AG10803 (cell line): Measurements from ENCODE around the gene AHSG.

Experiments
- DNase-seq: peaks from one replicate; pipeline ENCODE4 v3.0.0; 2010; ENCODE audit warnings: low read depth
- H3K4me3 ChIP-seq: 2 replicates; pipeline ENCODE4 v1.5.1; 2011; ENCODE audit warnings: mild to moderate bottlenecking, low read length, control low read depth
- TF ChIP-seq, protein P1 (sequence below): conservative IDR thresholded peaks from 2 replicates; pipeline ENCODE4 v1.5.1; 2011; ENCODE audit warnings: mild to moderate bottlenecking, low read length, control low read depth, inconsistent platforms

Gene AHSG

DNA sequence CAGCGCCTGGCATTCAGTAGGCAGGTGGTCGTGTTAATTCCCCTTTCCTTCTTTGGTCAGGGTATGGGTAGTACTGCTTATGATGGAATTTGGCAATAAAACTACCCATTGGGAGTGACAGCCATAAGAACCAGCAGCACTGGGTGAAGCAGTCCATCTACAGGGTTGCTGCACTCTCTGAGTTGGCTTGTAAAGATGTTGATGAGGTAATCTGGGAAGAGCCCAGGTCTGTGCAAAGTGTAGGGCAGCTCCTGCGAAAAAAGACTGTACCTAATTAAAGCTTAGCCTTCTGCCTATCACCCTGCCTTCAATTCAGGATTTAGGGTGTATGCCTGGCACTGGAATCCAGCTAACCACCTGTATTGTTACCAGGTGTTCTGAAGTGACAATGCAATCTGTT is 22.7 kb downstream of the AHSG start:
- DNase-seq: no peak
- H3K4me3 ChIP-seq: no peak overlapping the region
- TF ChIP-seq, protein P1, sequence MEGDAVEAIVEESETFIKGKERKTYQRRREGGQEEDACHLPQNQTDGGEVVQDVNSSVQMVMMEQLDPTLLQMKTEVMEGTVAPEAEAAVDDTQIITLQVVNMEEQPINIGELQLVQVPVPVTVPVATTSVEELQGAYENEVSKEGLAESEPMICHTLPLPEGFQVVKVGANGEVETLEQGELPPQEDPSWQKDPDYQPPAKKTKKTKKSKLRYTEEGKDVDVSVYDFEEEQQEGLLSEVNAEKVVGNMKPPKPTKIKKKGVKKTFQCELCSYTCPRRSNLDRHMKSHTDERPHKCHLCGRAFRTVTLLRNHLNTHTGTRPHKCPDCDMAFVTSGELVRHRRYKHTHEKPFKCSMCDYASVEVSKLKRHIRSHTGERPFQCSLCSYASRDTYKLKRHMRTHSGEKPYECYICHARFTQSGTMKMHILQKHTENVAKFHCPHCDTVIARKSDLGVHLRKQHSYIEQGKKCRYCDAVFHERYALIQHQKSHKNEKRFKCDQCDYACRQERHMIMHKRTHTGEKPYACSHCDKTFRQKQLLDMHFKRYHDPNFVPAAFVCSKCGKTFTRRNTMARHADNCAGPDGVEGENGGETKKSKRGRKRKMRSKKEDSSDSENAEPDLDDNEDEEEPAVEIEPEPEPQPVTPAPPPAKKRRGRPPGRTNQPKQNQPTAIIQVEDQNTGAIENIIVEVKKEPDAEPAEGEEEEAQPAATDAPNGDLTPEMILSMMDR: no peak

DNA sequence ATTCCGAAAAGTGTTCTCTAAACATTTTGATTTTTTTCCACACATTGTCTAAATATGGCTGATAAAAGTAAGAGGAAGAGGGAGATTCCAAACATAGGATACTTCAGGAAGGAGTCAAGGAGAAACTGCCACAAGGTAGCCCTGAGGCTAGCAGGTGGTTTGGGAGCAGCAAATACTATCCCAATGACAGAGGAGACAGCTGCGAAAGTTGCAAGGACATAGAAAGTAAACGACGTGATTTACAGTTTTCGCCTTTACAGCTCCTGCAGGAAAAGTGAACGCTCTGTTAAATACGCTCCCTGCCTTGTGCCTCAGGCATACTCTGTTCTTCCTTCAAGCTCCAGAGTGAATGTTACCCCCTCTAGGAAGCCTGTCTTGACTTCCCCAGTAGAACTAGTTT is 23.7 kb downstream of the AHSG start:
- TF ChIP-seq, protein P1: no peak

DNA sequence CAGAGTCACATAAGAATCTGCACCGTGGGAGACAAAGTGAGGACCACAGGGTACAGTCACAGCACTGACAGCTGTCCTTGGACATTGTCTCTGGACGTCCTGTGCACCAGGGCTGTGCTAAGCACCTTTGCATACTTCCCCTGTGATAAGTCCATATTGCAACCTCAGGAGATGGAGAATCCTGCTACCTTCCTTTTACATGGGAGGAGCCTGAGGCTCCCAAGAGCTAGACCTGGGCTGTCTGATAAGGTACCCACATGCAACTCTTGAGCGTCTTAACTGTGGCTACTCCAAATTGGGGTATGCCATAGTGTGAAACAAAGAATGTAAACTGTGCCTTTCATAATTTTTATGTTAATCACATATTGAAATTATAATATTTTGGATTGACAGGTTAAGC is 24.8 kb downstream of the AHSG start:
- TF ChIP-seq, protein P1: no peak
- DNase-seq: no peak
- H3K4me3 ChIP-seq: no peak overlapping the region

More for the DNA sequence above, 23.7 kb downstream of the AHSG start:
- no peak overlapping the region for H3K4me3 ChIP-seq
- DNase-seq: no peak

DNA sequence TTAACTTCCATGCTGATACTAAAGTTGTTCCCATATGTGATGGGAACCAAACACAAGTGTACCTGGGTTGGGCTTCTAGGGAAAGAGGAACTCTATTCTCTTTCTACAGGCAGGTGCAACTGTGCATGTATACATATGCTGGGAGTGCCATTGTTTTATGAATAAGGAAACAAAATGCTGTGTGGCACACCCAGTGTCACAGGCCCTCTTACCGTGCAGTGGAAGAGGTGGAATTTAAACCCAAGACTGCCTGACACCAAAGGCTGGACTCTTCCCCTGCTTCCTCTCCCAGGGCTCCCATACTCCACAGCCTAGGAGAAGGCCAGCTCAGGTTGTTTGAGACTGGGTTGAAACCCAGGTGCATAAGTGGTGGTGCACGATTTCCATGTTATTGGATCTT is 25.4 kb downstream of the AHSG start:
- TF ChIP-seq, protein P1: no peak
- no peak overlapping the region for H3K4me3 ChIP-seq
- no peak for DNase-seq

DNA sequence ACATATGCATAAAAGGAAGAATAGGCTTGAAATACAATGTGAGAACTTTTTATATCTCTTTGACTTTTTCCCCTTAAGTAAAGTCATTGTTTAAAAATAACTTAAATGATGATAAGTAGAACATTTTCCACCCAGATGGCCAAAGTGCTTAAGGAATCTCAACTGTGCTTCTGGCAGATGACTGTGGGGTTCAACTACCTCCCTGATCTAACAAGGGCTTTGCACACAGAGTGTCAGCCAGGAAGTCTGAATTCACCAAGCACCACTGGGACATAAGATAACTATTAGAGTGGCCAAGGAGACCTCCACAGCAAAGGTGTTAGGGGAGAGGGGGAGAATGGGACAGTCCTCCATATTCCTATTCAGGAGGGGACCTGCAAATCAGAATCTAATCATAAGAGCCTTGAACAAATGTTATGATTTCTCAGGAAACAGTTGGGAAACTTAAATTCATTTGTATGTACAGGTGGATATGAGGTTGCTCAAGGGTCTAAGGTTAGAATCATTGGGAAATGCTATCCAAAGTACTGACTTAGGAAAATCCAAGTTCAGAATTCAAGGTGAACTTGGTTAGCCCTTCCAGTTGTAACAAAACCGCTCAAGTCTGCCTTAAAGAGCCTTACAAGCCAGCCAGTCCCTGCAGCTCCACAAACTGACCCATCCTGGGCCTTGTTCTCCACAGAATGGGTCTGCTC is 27.1 kb downstream of the AHSG start, which contains the start of gene FETUB:
TSS of gene FETUB (plus strand) at position 622 of the 695 bp plus-strand sequence. CDS start at position 684, 62 bp downstream.
- no peak for DNase-seq
- TF ChIP-seq, protein P1: no peak
- no peak within 1 kb of the TSS for H3K4me3 ChIP-seq

DNA sequence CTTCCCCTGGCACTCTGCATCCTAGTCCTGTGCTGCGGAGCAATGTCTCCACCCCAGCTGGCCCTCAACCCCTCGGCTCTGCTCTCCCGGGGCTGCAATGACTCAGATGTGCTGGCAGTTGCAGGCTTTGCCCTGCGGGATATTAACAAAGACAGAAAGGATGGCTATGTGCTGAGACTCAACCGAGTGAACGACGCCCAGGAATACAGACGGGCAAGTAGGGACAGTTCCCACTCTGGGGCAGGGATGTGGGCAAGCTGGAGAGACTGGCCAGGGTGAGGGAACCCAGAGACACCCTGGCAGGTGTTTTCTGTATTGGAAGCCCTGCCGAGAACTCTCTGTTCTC is 27.6 kb downstream of the AHSG start:
- no peak overlapping the region for H3K4me3 ChIP-seq
- TF ChIP-seq, protein P1: no peak
- no peak for DNase-seq

DNA sequence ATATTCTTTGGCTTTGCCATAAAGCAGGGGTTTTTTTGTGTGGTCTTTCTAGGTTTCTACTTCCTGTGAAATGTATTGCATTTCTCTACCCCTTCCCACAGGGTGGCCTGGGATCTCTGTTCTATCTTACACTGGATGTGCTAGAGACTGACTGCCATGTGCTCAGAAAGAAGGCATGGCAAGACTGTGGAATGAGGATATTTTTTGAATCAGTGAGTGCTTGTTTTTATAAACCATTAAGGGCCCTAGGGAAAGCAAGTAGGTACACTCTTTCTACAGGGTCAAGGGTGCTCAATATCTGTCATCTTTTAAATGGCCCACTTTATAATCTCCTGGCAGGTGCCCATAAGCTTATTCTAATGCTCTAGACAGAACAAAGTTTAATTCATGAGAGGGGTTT is 28.1 kb downstream of the AHSG start:
- DNase-seq: no peak
- TF ChIP-seq, protein P1: no peak
- H3K4me3 ChIP-seq: no peak overlapping the region
